HG03432 (cell line): ENCODE measurements around the gene MTX2.
"Not testable (repeated sequence)": the region's sequence is repeated elsewhere in the genome, so short reads cannot be mapped to it uniquely, and the experiment has no call there.

Experiments
- ATAC-seq: cut with Tn5 transposase; IDR thresholded peaks from one replicate; pipeline ENCODE4 v1.9.1; 2021; ENCODE audit warnings: mild to moderate bottlenecking, moderate library complexity; ENCODE audit not compliant: unreplicated experiment

The MTX2 gene

DNA sequence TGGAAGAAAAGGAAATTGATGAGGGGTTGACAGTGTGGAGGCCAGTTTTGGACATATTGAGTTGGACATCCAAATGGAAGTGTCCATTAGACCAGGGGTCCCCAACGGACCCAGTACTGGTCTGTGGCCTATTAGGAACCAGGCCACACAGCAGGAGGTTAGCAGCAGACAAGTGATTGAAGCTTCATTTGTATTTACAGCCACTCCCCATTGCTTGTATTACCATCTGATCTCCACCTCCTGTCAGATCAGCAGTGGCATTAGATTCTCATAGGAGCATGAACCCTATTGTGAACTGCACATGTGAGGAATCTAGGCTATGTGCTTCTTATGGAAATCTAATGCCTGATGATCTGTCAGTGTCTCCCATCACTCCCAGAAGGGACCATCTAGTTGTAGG, 99.1 kb downstream of the MTX2 start:
- ATAC-seq = no peak

GRCh38 chr2:176370467-176371171, 101.4 kb downstream of the MTX2 start:
- no peak for ATAC-seq

DNA sequence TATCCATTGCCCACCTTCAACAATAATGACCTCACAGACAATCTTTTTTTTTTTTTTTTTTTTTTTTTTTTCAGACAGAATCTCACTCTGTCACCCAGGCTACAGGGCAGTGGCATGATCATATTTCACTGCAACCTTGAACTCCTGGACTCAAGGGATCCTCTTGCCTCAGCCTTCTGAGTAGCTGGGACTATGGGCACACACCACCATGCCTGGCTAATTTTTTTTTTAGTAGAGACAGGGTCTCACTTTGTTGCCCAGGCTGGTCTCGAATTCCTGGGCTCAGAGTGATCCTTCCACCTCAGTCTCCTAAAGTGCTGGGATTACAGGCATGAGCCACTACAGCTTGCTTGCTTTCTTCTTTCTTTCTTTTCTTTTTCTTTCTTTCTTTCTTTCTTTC, 103.9 kb downstream of the MTX2 start:
- not testable (repeated sequence) for ATAC-seq

GRCh38 chr2:176378323-176378722, 109.1 kb downstream of the MTX2 start:
- ATAC-seq = no peak

DNA sequence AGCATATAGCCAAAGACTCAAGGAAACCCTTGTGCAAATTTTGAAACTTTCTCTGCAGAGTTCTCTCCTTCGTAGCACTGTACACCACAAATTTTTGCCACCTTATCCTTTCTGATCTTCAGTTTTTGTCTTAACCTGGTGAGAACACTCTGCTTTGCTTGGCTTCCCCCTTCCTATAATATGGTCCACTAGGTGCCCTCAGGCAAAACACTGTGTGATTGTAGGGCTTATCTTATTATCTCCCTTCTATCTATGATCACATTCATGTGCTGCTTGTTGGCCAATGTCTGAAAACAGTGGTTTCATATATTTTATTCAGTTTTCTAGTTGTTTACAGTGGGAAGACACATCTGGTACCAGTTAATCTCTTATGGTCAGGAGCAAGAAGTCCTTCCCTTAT, 111.1 kb downstream of the MTX2 start:
- ATAC-seq = no peak

- ATAC-seq = no peak
Observed at GRCh38 chr2:176383100-176383499, 113.9 kb downstream of the MTX2 start.

DNA sequence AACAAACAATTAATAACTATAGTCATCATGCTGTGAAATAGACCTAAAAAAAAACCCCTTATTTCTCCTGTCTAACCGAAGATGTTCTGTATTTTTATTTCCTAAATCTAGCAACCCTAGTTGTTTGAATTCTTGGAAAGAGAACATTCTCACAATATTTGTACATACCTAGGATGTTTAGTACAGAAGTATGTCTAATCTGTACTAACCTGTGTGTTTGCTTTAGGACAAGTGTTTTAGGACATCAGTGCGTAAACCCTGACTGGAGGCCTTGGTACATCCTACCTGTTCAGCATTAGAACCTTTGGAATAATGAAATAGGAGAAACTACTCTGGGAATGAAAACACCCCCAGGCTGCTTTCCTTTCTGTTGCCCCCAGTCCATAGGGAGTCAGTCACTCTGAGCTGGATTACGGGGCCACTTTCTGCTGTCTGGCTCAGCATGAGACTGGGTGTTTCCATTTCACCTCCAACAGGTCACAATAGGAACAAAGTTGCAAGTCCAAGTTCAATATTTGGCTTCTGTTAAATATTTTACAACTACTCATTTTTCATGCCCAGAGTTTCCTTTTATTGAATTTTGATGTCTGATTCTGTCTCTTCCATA, 114.7 kb downstream of the MTX2 start:
- no peak for ATAC-seq

- ATAC-seq = no peak
Observed at GRCh38 chr2:176385219-176385759, 116.0 kb downstream of the MTX2 start.

DNA sequence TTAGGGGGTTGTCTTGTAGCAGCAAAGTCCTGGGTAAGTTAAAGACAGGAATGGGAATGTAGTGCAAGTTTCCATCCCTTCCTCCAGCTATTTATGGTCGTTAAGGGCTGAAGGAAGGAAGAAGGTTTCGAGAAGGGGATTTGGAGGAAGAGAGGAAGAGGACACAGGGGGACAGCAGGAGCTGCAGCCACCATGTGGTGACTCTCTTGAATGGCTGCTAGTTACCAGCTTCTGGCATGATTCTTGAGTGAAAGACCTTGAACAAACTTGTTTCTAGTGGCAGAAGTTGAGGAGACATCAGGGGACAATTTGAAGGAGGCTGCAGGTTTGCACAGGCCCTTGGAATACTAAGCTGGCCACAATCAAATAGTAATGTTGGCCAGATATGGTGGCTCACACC, 116.6 kb downstream of the MTX2 start:
- no peak for ATAC-seq
